Nephron (organoid): ENCODE measurements around the gene ZNF277.

Source experiments
- H3K27ac Mint-ChIP-seq, 3 experiments: 2 replicates each; pipeline ENCODE4 v1.8.0; 2020; ENCODE audit warnings: mixed read lengths in 3 of 3, mild to moderate bottlenecking in 2 of 3, moderate library complexity in 1 of 3
- H3K27me3 Mint-ChIP-seq: 2 replicates; pipeline ENCODE4 v1.8.0; 2021; ENCODE audit warnings: low read depth, mild to moderate bottlenecking, moderate library complexity, mixed read lengths
- H3K36me3 Mint-ChIP-seq: 2 replicates; pipeline ENCODE4 v1.8.0; 2020; ENCODE audit warnings: low read depth, mixed read lengths
- H3K4me1 Mint-ChIP-seq: 2 replicates; pipeline ENCODE4 v1.8.0; 2020; ENCODE audit warnings: mixed read lengths
- H3K4me3 Mint-ChIP-seq, 3 experiments: 2 replicates each; pipeline ENCODE4 v1.8.0; 2020; ENCODE audit warnings: mild to moderate bottlenecking in 3 of 3, mixed read lengths in 3 of 3, moderate library complexity in 2 of 3
- H3K9me3 Mint-ChIP-seq: 2 replicates; pipeline ENCODE4 v1.8.0; 2020; ENCODE audit warnings: mixed read lengths
- TF ChIP-seq, protein P1 (sequence below), 3 experiments: fragments of 200-600 bp; sonication (generic); IDR thresholded peaks; one replicate each; pipeline ENCODE4 v1.5.0; 2021; ENCODE audit warnings: antibody characterized with exemption in 3 of 3; ENCODE audit not compliant: unreplicated experiment in 3 of 3

ZNF277 gene

DNA sequence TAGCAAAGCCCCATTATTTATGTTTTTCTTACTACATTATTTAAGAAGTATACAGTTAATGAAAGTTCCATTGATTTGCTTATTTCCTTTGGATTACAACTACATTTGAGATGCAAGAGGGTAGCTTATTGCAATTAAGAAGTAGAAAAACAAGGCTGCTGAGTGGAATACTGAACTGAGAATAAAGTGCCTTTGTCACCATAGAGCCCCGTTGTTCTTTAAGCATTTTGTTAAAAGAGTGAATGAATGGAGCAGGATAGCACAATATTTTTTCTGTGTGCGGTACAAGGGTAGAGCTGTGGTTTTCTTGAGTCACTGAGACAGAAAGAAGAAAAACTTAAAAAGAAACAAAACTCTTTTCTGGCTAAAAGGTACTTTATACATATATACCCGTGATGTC, 45.6 kb downstream of the ZNF277 start:
- Mint-ChIP-seq H3K27me3 (peaks cover 9% of the 10 kb centered on the region), H3K27ac (no peak overlapping the region), H3K4me1 (no peaks in the 10 kb centered on the region), H3K9me3 (peaks cover 4% of the 10 kb centered on the region), H3K4me3 (no peak overlapping the region), H3K36me3 (no peaks in the 10 kb centered on the region)
- TF ChIP-seq, protein P1, sequence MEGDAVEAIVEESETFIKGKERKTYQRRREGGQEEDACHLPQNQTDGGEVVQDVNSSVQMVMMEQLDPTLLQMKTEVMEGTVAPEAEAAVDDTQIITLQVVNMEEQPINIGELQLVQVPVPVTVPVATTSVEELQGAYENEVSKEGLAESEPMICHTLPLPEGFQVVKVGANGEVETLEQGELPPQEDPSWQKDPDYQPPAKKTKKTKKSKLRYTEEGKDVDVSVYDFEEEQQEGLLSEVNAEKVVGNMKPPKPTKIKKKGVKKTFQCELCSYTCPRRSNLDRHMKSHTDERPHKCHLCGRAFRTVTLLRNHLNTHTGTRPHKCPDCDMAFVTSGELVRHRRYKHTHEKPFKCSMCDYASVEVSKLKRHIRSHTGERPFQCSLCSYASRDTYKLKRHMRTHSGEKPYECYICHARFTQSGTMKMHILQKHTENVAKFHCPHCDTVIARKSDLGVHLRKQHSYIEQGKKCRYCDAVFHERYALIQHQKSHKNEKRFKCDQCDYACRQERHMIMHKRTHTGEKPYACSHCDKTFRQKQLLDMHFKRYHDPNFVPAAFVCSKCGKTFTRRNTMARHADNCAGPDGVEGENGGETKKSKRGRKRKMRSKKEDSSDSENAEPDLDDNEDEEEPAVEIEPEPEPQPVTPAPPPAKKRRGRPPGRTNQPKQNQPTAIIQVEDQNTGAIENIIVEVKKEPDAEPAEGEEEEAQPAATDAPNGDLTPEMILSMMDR (IDR thresholded peaks at IDR 0.05; ENCODE audit: unreplicated experiment in 3 of 3) = no peak

DNA sequence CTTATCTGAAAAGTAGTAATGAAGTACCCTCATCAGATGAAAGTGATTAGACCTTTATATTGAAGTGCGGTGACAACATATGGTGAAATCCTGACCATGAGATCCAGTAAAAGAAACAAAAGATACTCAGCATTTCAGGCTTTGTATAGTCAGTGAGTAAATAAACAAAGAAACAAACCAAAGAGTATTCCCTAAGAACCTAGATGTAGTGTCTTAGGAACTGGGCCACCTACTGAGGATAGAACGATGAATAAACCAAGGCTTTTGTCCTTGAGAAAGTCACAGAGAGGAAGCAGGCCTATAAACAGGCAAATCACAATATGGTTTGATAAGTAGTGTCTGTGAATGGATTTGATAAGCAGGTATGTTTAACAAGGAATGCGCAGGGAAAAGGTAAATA, 46.2 kb downstream of the ZNF277 start:
- TF ChIP-seq, protein P1 (IDR thresholded peaks at IDR 0.05; ENCODE audit: unreplicated experiment in 3 of 3) = no peak
- Mint-ChIP-seq H3K4me3 (no peak overlapping the region), H3K4me1 (no peaks in the 10 kb centered on the region), H3K27me3 (peaks cover 9% of the 10 kb centered on the region), H3K9me3 (peaks cover 3% of the 10 kb centered on the region), H3K27ac (no peak overlapping the region), H3K36me3 (no peaks in the 10 kb centered on the region)

DNA sequence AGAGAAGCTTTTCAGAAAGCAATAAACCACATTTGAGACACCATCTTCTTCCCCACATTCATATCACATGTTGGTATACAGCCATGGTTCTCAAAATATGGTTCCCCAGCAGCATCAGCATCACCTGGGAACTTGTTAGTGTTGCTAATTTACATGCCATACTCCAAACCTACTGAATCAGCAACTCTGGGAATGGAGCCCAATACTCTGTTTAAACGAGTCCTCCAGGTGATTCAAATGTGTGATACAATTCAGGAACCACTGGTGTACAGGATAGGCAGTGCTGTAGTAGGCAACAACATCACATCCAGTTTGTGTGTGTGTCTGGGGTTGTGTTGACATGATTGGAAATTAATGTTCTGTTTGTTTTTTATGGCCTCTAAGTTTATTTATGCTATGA, 47.7 kb downstream of the ZNF277 start:
- TF ChIP-seq, protein P1 (IDR thresholded peaks at IDR 0.05; ENCODE audit: unreplicated experiment in 3 of 3) = no peak
- Mint-ChIP-seq H3K27ac (no peak overlapping the region), H3K27me3 (peaks cover 9% of the 10 kb centered on the region), H3K9me3 (no peaks in the 10 kb centered on the region), H3K36me3 (no peaks in the 10 kb centered on the region), H3K4me3 (no peak overlapping the region), H3K4me1 (no peaks in the 10 kb centered on the region)

DNA sequence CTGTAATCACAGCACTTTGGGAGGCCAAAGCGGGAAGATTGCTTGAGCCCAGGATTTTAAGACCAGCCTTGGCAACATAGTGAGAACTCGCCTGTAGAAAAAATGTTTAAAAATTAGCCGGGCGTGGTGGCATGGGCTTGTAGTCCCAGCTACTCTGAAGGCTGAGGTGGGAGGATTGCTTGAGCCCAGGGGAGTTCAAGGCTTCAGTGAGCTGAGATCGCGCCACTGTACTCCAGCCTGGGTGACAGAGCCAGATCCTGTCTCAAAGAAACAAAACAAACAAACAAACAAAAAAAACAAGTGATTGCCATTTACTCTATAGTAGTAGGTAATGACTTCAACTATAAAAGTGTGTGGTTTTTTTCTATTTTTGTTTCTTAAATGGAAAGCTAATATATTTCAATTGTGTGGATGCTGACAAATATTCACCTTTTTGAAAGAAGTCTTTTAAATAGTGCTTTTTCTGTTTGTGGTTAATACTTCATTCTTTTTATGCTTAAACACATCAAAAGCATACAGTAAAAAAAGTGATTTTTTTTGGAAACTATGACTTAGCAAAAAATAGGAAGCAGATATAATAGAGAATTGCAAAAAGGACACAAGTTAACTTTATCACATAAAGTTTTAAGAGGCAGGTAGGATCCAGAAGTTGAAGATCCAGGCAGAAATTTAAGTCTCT, 48.4 kb downstream of the ZNF277 start:
- H3K36me3 Mint-ChIP-seq = no peaks in the 10 kb centered on the region
- no peaks in the 10 kb centered on the region for H3K4me1 Mint-ChIP-seq
- peaks cover 9% of the 10 kb centered on the region for H3K27me3 Mint-ChIP-seq
- TF ChIP-seq, protein P1 (IDR thresholded peaks at IDR 0.05; ENCODE audit: unreplicated experiment in 3 of 3) = no peak
- H3K4me3 Mint-ChIP-seq = no peak overlapping the region
- H3K27ac Mint-ChIP-seq = no peak overlapping the region
- H3K9me3 Mint-ChIP-seq = no peaks in the 10 kb centered on the region

DNA sequence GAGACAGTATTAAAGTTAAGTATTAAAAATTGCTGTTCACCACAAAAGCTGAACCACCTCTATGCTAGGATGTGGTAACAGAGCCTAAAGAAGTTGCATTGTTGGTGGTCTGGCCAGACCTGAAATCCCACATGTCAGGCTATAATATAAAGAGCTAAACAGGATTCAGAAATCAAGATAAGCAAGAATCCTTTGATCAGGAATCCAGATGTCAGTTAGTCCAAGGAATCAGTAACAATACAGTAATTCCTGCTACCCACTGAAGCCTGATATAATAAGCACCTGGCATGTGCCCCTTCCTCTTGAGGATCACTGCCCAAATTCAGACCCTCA, 48.9 kb downstream of the ZNF277 start:
- no peak overlapping the region for H3K4me3 Mint-ChIP-seq
- H3K36me3 Mint-ChIP-seq = no peaks in the 10 kb centered on the region
- peaks cover 8% of the 10 kb centered on the region for H3K27me3 Mint-ChIP-seq
- no peaks in the 10 kb centered on the region for H3K4me1 Mint-ChIP-seq
- peak overlapping the region in 1 of 3 experiments; percentile 6 for H3K27ac Mint-ChIP-seq
- TF ChIP-seq, protein P1 (IDR thresholded peaks at IDR 0.05; ENCODE audit: unreplicated experiment in 3 of 3) = no peak
- no peaks in the 10 kb centered on the region for H3K9me3 Mint-ChIP-seq

DNA sequence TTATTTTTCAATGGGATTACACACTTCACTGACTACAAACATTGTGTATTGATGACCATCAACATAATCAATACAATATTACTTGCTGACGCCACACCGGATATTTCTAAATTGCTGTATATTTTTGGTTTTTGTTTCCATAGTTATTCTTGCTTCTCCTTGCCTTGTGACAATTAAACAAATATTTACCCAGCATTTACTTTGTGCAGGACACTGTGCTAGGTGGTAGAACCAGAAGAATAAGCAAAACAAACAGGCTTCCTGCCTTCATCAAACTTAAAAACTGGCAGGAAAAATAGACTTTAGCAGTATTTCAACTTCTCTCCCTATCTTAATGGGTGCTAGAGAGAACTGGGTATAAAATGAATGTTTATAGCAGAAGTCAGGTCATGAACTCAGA, 50.6 kb downstream of the ZNF277 start:
- no peaks in the 10 kb centered on the region for H3K36me3 Mint-ChIP-seq
- H3K27ac Mint-ChIP-seq = peak overlapping the region in 1 of 3 experiments; percentile 29
- H3K4me3 Mint-ChIP-seq = no peak overlapping the region
- H3K27me3 Mint-ChIP-seq = no peaks in the 10 kb centered on the region
- H3K4me1 Mint-ChIP-seq = peaks cover 4% of the 10 kb centered on the region
- TF ChIP-seq, protein P1 (IDR thresholded peaks at IDR 0.05; ENCODE audit: unreplicated experiment in 3 of 3) = no peak
- no peaks in the 10 kb centered on the region for H3K9me3 Mint-ChIP-seq
